HG03520 (cell line): ENCODE results near the gene SPATS2.

Experiments
- ATAC-seq: cut with Tn5 transposase; IDR thresholded peaks from one replicate; pipeline ENCODE4 v1.9.1; 2021; ENCODE audit warnings: mild to moderate bottlenecking, moderate library complexity; ENCODE audit not compliant: unreplicated experiment

SPATS2 gene

GRCh38 chr12:49538510-49539403 is 171.5 kb downstream of the SPATS2 start, which contains the start of gene KCNH3:
TSS of gene KCNH3 (plus strand) at chr12:49539030. CDS start at chr12:49539417, 387 bp downstream.
- no peak for ATAC-seq

GRCh38 chr12:49539406-49540228 is 172.4 kb downstream of the SPATS2 start:
- ATAC-seq = no peak

- no peak for ATAC-seq
Observed at GRCh38 chr12:49540229-49541139, 173.2 kb downstream of the SPATS2 start.

- ATAC-seq = no peak
Observed at GRCh38 chr12:49541140-49541861, 174.0 kb downstream of the SPATS2 start.

- no peak for ATAC-seq
Observed at GRCh38 chr12:49541911-49542505, 174.7 kb downstream of the SPATS2 start.

GRCh38 chr12:49542592-49543160 is 175.4 kb downstream of the SPATS2 start:
- no peak for ATAC-seq

- no peak for ATAC-seq
Observed at GRCh38 chr12:49543221-49543913, 176.1 kb downstream of the SPATS2 start.

- no peak for ATAC-seq
Observed at GRCh38 chr12:49543914-49544815, 176.9 kb downstream of the SPATS2 start.

GRCh38 chr12:49545815-49546214 is 178.6 kb downstream of the SPATS2 start:
- no peak for ATAC-seq

- no peak for ATAC-seq
Observed at GRCh38 chr12:49546481-49546880, 179.2 kb downstream of the SPATS2 start.

- ATAC-seq = no peak
Observed at GRCh38 chr12:49547090-49547690, 179.9 kb downstream of the SPATS2 start.

GRCh38 chr12:49548481-49548821 is 181.2 kb downstream of the SPATS2 start:
- no peak for ATAC-seq

- ATAC-seq = no peak
Observed at GRCh38 chr12:49548822-49549648, 181.8 kb downstream of the SPATS2 start.

GRCh38 chr12:49549735-49550692 is 182.8 kb downstream of the SPATS2 start:
- no peak for ATAC-seq

- ATAC-seq = no peak
Observed at GRCh38 chr12:49550693-49551252, 183.5 kb downstream of the SPATS2 start.
